ENCODE measurements around the gene TCF7L2. TPM values are rescaled to one million over a fixed set of nuclear protein-coding genes. Genes with fewer than 3 reads are reported as not detected.
A peak's percentile ranks its signal among the peaks of the same experiment; 100 is the strongest.

TCF7L2 gene
- total and polyA plus RNA-seq, 2 donors (not counting 1 experiment from before 2014, with no cell fraction given): 3.4 to 5.0 TPM

GRCh38 chr10:112906945-112907344 lies 43.1 kb upstream of the TCF7L2 start:
- no peak overlapping the region for H3K4me2 ChIP-seq (ENCODE audit: extremely low read depth, insufficient read depth, low read length)
- no peak overlapping the region for H3K27ac ChIP-seq (ENCODE audit: insufficient read depth, low read length)
- no peaks in the 10 kb centered on the region for H3K4me1 ChIP-seq (ENCODE audit: control insufficient read depth, extremely low read depth, insufficient read depth, low read length)
- H4K20me1 ChIP-seq (ENCODE audit: control insufficient read depth, extremely low read depth, insufficient read depth, low read length): no peaks in the 10 kb centered on the region
- no peaks in the 10 kb centered on the region for H3K36me3 ChIP-seq (ENCODE audit: control insufficient read depth, insufficient read depth, low read length)
- no peaks in the 10 kb centered on the region for H3K79me2 ChIP-seq (ENCODE audit: control insufficient read depth, insufficient read depth, low read length)
- no peak for DNase-seq (ENCODE audit: low read depth in 2 of 2)
- no peak for TF ChIP-seq EZH2 (IDR thresholded peaks at IDR 0.05; ENCODE audit: low read length, missing control alignments)
- TF ChIP-seq CTCF (conservative IDR thresholded peaks at IDR 0.05 in 1 of 2, IDR thresholded peaks at IDR 0.05 in 1 of 2; ENCODE audit: low read depth in 1 of 2, low read length in 2 of 2): no peak
- H3K9ac ChIP-seq (ENCODE audit: insufficient read depth, low read length): no peak overlapping the region
- H3K4me3 ChIP-seq (replicated peaks in 1 of 4; ENCODE audit: control extremely low read depth in 1 of 4, insufficient read depth in 1 of 4, low read depth in 3 of 4, low read length in 4 of 4): no peak overlapping the region
- H2AFZ ChIP-seq (ENCODE audit: low read length): no peak overlapping the region
- no peaks in the 10 kb centered on the region for H3K27me3 ChIP-seq (ENCODE audit: control insufficient read depth, insufficient read depth, low read length)
- no peaks in the 10 kb centered on the region for H3K9me3 ChIP-seq (ENCODE audit: control insufficient read depth, insufficient read depth, low read depth, low read length)

GRCh38 chr10:112907893-112908292 lies 42.2 kb upstream of the TCF7L2 start:
- no peak overlapping the region for H2AFZ ChIP-seq (ENCODE audit: low read length)
- TF ChIP-seq CTCF (conservative IDR thresholded peaks at IDR 0.05 in 1 of 2, IDR thresholded peaks at IDR 0.05 in 1 of 2; ENCODE audit: low read depth in 1 of 2, low read length in 2 of 2) (no peak), EZH2 (IDR thresholded peaks at IDR 0.05; ENCODE audit: low read length, missing control alignments) (no peak)
- peak in 1 of 2 donors; percentile 10 for DNase-seq (ENCODE audit: low read depth in 2 of 2)

GRCh38 chr10:112911206-112911605 lies 38.8 kb upstream of the TCF7L2 start:
- no peak overlapping the region for H3K4me3 ChIP-seq (replicated peaks in 1 of 4; ENCODE audit: control extremely low read depth in 1 of 4, insufficient read depth in 1 of 4, low read depth in 3 of 4, low read length in 4 of 4)
- no peak overlapping the region for H3K9ac ChIP-seq (ENCODE audit: insufficient read depth, low read length)
- H3K27ac ChIP-seq (ENCODE audit: insufficient read depth, low read length): no peak overlapping the region
- no peaks in the 10 kb centered on the region for H3K79me2 ChIP-seq (ENCODE audit: control insufficient read depth, insufficient read depth, low read length)
- DNase-seq (ENCODE audit: low read depth in 2 of 2): peak in 1 of 2 donors; percentile 77
- no peaks in the 10 kb centered on the region for H3K4me1 ChIP-seq (ENCODE audit: control insufficient read depth, extremely low read depth, insufficient read depth, low read length)
- TF ChIP-seq CTCF (conservative IDR thresholded peaks at IDR 0.05 in 1 of 2, IDR thresholded peaks at IDR 0.05 in 1 of 2; ENCODE audit: low read depth in 1 of 2, low read length in 2 of 2) (no peak), EZH2 (IDR thresholded peaks at IDR 0.05; ENCODE audit: low read length, missing control alignments) (no peak)
- H3K36me3 ChIP-seq (ENCODE audit: control insufficient read depth, insufficient read depth, low read length): no peaks in the 10 kb centered on the region
- H3K9me3 ChIP-seq (ENCODE audit: control insufficient read depth, insufficient read depth, low read depth, low read length): no peaks in the 10 kb centered on the region
- H3K4me2 ChIP-seq (ENCODE audit: extremely low read depth, insufficient read depth, low read length): no peak overlapping the region
- H3K27me3 ChIP-seq (ENCODE audit: control insufficient read depth, insufficient read depth, low read length): no peaks in the 10 kb centered on the region
- H4K20me1 ChIP-seq (ENCODE audit: control insufficient read depth, extremely low read depth, insufficient read depth, low read length): no peaks in the 10 kb centered on the region
- H2AFZ ChIP-seq (ENCODE audit: low read length): no peak overlapping the region

More at GRCh38 chr10:112907893-112908292, 42.2 kb upstream of the TCF7L2 start:
- no peak overlapping the region for H3K4me3 ChIP-seq (replicated peaks in 1 of 4; ENCODE audit: control extremely low read depth in 1 of 4, insufficient read depth in 1 of 4, low read depth in 3 of 4, low read length in 4 of 4)
- H3K79me2 ChIP-seq (ENCODE audit: control insufficient read depth, insufficient read depth, low read length): no peaks in the 10 kb centered on the region
- H3K4me1 ChIP-seq (ENCODE audit: control insufficient read depth, extremely low read depth, insufficient read depth, low read length): no peaks in the 10 kb centered on the region
- no peak overlapping the region for H3K4me2 ChIP-seq (ENCODE audit: extremely low read depth, insufficient read depth, low read length)
- H3K9me3 ChIP-seq (ENCODE audit: control insufficient read depth, insufficient read depth, low read depth, low read length): no peaks in the 10 kb centered on the region
- H4K20me1 ChIP-seq (ENCODE audit: control insufficient read depth, extremely low read depth, insufficient read depth, low read length): no peaks in the 10 kb centered on the region
- H3K36me3 ChIP-seq (ENCODE audit: control insufficient read depth, insufficient read depth, low read length): no peaks in the 10 kb centered on the region
- H3K27ac ChIP-seq (ENCODE audit: insufficient read depth, low read length): no peak overlapping the region
- no peak overlapping the region for H3K9ac ChIP-seq (ENCODE audit: insufficient read depth, low read length)
- H3K27me3 ChIP-seq (ENCODE audit: control insufficient read depth, insufficient read depth, low read length): no peaks in the 10 kb centered on the region
